Endothelial cell of umbilical vein (primary cell): ENCODE results near the gene NUDT15. TPM values are rescaled to one million over a fixed set of nuclear protein-coding genes. Genes with fewer than 3 reads are reported as not detected.

ENCODE experiments used
- BruUV-seq: library from RNA; stranded (reverse); fragments of 400-500 nt; replicated peaks from 2 replicates; lab custom pipeline; 2021; lab: Mats Ljungman, UMichigan
- CTCF ChIA-PET: fragments of 300-600, 350-600 bp; sonication (Branson Sonifier 250); formaldehyde crosslinking; loops from one replicate; lab custom pipeline; 2021; ENCODE audit warnings: antibody characterized with exemption, inconsistent platforms; lab: Charles Lee
- POLR2A ChIA-PET: fragments of 300-600, 350-600 bp; sonication (Branson Sonifier 250); formaldehyde crosslinking; loops from one replicate; lab custom pipeline; 2021; ENCODE audit warnings: antibody characterized with exemption, inconsistent platforms; lab: Charles Lee
- DNase-seq: peaks from one replicate; pipeline ENCODE4 v3.0.0-alpha.2; 2011; ENCODE audit warnings: low read depth, low spot score
- FAIRE-seq: peaks from 2 replicates; lab custom pipeline; 2011; peaks lifted over from hg19 to GRCh38; lab: Jason Lieb, UNC
- H2AFZ ChIP-seq: 2 replicates; pipeline ENCODE4 v1.6.0; 2012; ENCODE audit warnings: low read depth, low read length, control low read depth, inconsistent platforms
- H3K27ac ChIP-seq: 2 replicates; pipeline ENCODE4 v1.5.1; 2011; ENCODE audit warnings: low read depth, mild to moderate bottlenecking, control low read depth, low read length, moderate library complexity; ENCODE audit not compliant: insufficient read depth
- H3K27me3 ChIP-seq, 2 experiments: 2 replicates each; pipeline versions ENCODE4 v1.6.0 to v1.6.1; 2011; ENCODE audit warnings: low read length in 2 of 2, mixed read lengths in 1 of 2; ENCODE audit not compliant: control insufficient read depth in 2 of 2, insufficient read depth in 2 of 2
- H3K36me3 ChIP-seq, 2 experiments: 2 replicates in 1 of 2; 3 replicates in 1 of 2; pipeline ENCODE4 v1.5.1; 2011; ENCODE audit warnings: low read length in 2 of 2, mild to moderate bottlenecking in 1 of 2, moderate library complexity in 1 of 2; ENCODE audit not compliant: control insufficient read depth in 2 of 2, insufficient read depth in 2 of 2; ENCODE audit errors: extremely low read depth in 1 of 2
- H3K4me1 ChIP-seq: 3 replicates; pipeline ENCODE4 v1.5.1; 2011; ENCODE audit warnings: mild to moderate bottlenecking, low read length; ENCODE audit not compliant: control insufficient read depth, insufficient read depth; ENCODE audit errors: extremely low read depth
- H3K4me2 ChIP-seq: 2 replicates; pipeline ENCODE4 v1.6.1; 2011; ENCODE audit warnings: low read length, control low read depth, mixed read lengths; ENCODE audit not compliant: insufficient read depth
- H3K4me3 ChIP-seq, 3 experiments: fragments of 200-600 bp in 1 of 3; sonication (generic), shearing (Covaris generic) in 1 of 3; replicated peaks in 1 of 3; 2 replicates each; pipeline ENCODE4 v1.5.1; 2011 to 2016; ENCODE audit warnings: control low read depth in 3 of 3, low read length in 3 of 3, mild to moderate bottlenecking in 2 of 3, inconsistent platforms in 1 of 3, low read depth in 1 of 3, moderate library complexity in 1 of 3; ENCODE audit not compliant: insufficient read depth in 1 of 3
- H3K79me2 ChIP-seq: 2 replicates; pipeline ENCODE4 v1.6.0; 2012; ENCODE audit warnings: low read length, inconsistent platforms; ENCODE audit not compliant: control insufficient read depth, insufficient read depth
- H3K9ac ChIP-seq: replicated peaks from 2 replicates; pipeline ENCODE3; 2011; ENCODE audit warnings: low read length, control low read depth; ENCODE audit not compliant: insufficient read depth; ENCODE audit errors: extremely low read depth
- H3K9me1 ChIP-seq: replicated peaks from 3 replicates; pipeline ENCODE4 v1.6.0; 2011; ENCODE audit warnings: mild to moderate bottlenecking, low read length; ENCODE audit not compliant: control insufficient read depth, insufficient read depth; ENCODE audit errors: extremely low read depth
- H3K9me3 ChIP-seq: replicated peaks from 2 replicates; pipeline ENCODE4 v1.5.1; 2012; ENCODE audit warnings: low read length, inconsistent platforms; ENCODE audit not compliant: control insufficient read depth, insufficient read depth
- H4K20me1 ChIP-seq: replicated peaks from 2 replicates; pipeline ENCODE3; 2011; ENCODE audit warnings: mild to moderate bottlenecking, low read length; ENCODE audit not compliant: control insufficient read depth, insufficient read depth; ENCODE audit errors: extremely low read depth
- EZH2 ChIP-seq: IDR thresholded peaks from 2 replicates; pipeline ENCODE4 v1.6.1; 2012; ENCODE audit warnings: borderline replicate concordance, low read depth, mild to moderate bottlenecking, moderate library complexity, low read length, inconsistent platforms; ENCODE audit not compliant: severe bottlenecking
- FOS ChIP-seq: IDR thresholded peaks from 2 replicates; pipeline ENCODE4 v1.6.1; 2011; ENCODE audit warnings: mild to moderate bottlenecking, low read length, moderate library complexity, borderline replicate concordance; ENCODE audit not compliant: insufficient read depth
- GATA2 ChIP-seq: IDR thresholded peaks from 2 replicates; pipeline ENCODE4 v1.7.0; 2011; ENCODE audit warnings: low read depth, mild to moderate bottlenecking, moderate library complexity, mixed read lengths, low read length; ENCODE audit not compliant: insufficient read length, insufficient read depth
- JUN ChIP-seq: IDR thresholded peaks from 2 replicates; pipeline ENCODE4 v1.6.1; 2011; ENCODE audit warnings: borderline replicate concordance, low read depth; ENCODE audit not compliant: insufficient read length, insufficient read depth
- MYC ChIP-seq: IDR thresholded peaks from one replicate; pipeline ENCODE4 v1.6.1; 2011; ENCODE audit warnings: mild to moderate bottlenecking, low read depth, low read length
- POLR2A ChIP-seq: IDR thresholded peaks from 2 replicates; pipeline ENCODE4 v1.6.1; 2012; ENCODE audit warnings: low read depth, mild to moderate bottlenecking, control low read depth, low read length
- POLR2AphosphoS5 ChIP-seq: IDR thresholded peaks from 2 replicates; pipeline ENCODE4 v1.6.1; 2012; ENCODE audit warnings: low read depth, mild to moderate bottlenecking, control low read depth, low read length, moderate library complexity; ENCODE audit not compliant: insufficient read depth
- dilution Hi-C: fragments of 300-500 bp; cut with MboI; formaldehyde crosslinking; loops from one replicate; pipeline ENCODE4 v1.15.0; 2019; ENCODE audit warnings: low sequenced_read_pairs; ENCODE audit not compliant: extremely low pct_ligation_motif_present
- intact Hi-C: fragments of 100-400 bp; cut with micrococcal nuclease; formaldehyde crosslinking; loops from one replicate; pipeline ENCODE4 v1.10.0; 2022
- polyA plus RNA-seq, 4 experiments: library from polyadenylated mRNA; depleted of rRNA in 3 of 4; stranded (reverse) in 3 of 4; unstranded in 1 of 4; fragments of >200 nt; gene quantifications; 2 replicates each; pipeline versions ENCODE4 v1.2.1 to v1.2.3, GENCODE V29; 2011 to 2012; ENCODE audit warnings: missing spikeins in 1 of 4
- total RNA-seq: library from RNA; stranded (reverse); gene quantifications from 2 replicates; pipeline ENCODE4 v1.2.3, GENCODE V29; 2021
- TF ChIP-seq, protein P1 (sequence below): IDR thresholded peaks from 2 replicates; pipeline ENCODE4 v1.6.1; 2011; ENCODE audit not compliant: insufficient read depth, insufficient read length
- TF ChIP-seq, protein P2 (sequence below), 2 donors: IDR thresholded peaks; 1 replicate in 1 of 2; 2 replicates in 1 of 2; pipeline ENCODE4 v1.5.1; 2011; ENCODE audit warnings: low read length in 2 of 2, mild to moderate bottlenecking in 2 of 2, moderate library complexity in 2 of 2, control low read depth in 1 of 2, inconsistent platforms in 1 of 2, low read depth in 1 of 2; ENCODE audit not compliant: insufficient read depth in 1 of 2; ENCODE audit errors: extremely low read depth in 1 of 2

Gene NUDT15
- total and polyA plus RNA-seq, 2 donors (not counting 3 experiments of a cell fraction or from before 2014, with no cell fraction given) = 13.3 to 21.6 TPM

- no peak overlapping the region for H3K4me3 ChIP-seq
- ChIA-PET CTCF (interaction anchor here (1.5 kb wide), 1 partner anchor 22 kb away, joined by 3 read pairs; the partner anchor contains the start of gene MED4), POLR2A (no interaction called here)
- H3K9me1 ChIP-seq = no peaks in the 10 kb centered on the region
- H3K4me2 ChIP-seq = no peak overlapping the region
- intact Hi-C loops = no loop called here
- no peaks in the 10 kb centered on the region for H3K27me3 ChIP-seq
- H3K9ac ChIP-seq = no peak overlapping the region
- no peaks in the 10 kb centered on the region for H3K79me2 ChIP-seq
- no peaks in the 10 kb centered on the region for H4K20me1 ChIP-seq
- dilution Hi-C loops = no loop called here
- H3K9me3 ChIP-seq = peaks cover 5% of the 10 kb centered on the region
- TF ChIP-seq EZH2 = no peak
- no TSS peak for BruUV-seq
- H3K27ac ChIP-seq = no peak overlapping the region
- no peaks in the 10 kb centered on the region for H3K4me1 ChIP-seq
- H2AFZ ChIP-seq = no peak overlapping the region
- FAIRE-seq (no peak), DNase-seq (no peak)
- peaks cover 18 to 19% of the 10 kb centered on the region in 2 experiments for H3K36me3 ChIP-seq
Measured at GRCh38 chr13:48072787-48073186, 35.3 kb downstream of the NUDT15 start.

- Histone ChIP-seq H2AFZ (no peak overlapping the region), H3K4me2 (no peak overlapping the region), H3K79me2 (no peaks in the 10 kb centered on the region), H3K27me3 (no peaks in the 10 kb centered on the region), H4K20me1 (no peaks in the 10 kb centered on the region), H3K36me3 (peaks cover 20 to 26% of the 10 kb centered on the region in 2 experiments), H3K9ac (no peak overlapping the region), H3K9me1 (no peaks in the 10 kb centered on the region), H3K4me1 (no peaks in the 10 kb centered on the region), H3K4me3 (no peak overlapping the region), H3K27ac (no peak overlapping the region), H3K9me3 (peaks cover 4% of the 10 kb centered on the region)
- CTCF ChIA-PET = interaction anchor here (1.5 kb wide), 1 partner anchor 21 kb away, joined by 3 read pairs; the partner anchor contains the start of gene MED4
- DNase-seq (peak; percentile 53), FAIRE-seq (peak; percentile 44)
- POLR2A ChIA-PET = no interaction called here
- TF ChIP-seq MYC = no peak
- no peak for TF ChIP-seq FOS
- no peak for TF ChIP-seq POLR2AphosphoS5
- TF ChIP-seq, protein P1, sequence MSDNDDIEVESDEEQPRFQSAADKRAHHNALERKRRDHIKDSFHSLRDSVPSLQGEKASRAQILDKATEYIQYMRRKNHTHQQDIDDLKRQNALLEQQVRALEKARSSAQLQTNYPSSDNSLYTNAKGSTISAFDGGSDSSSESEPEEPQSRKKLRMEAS = no peak
- TF ChIP-seq EZH2 = no peak
- no peak for TF ChIP-seq POLR2A
- TF ChIP-seq, protein P2, sequence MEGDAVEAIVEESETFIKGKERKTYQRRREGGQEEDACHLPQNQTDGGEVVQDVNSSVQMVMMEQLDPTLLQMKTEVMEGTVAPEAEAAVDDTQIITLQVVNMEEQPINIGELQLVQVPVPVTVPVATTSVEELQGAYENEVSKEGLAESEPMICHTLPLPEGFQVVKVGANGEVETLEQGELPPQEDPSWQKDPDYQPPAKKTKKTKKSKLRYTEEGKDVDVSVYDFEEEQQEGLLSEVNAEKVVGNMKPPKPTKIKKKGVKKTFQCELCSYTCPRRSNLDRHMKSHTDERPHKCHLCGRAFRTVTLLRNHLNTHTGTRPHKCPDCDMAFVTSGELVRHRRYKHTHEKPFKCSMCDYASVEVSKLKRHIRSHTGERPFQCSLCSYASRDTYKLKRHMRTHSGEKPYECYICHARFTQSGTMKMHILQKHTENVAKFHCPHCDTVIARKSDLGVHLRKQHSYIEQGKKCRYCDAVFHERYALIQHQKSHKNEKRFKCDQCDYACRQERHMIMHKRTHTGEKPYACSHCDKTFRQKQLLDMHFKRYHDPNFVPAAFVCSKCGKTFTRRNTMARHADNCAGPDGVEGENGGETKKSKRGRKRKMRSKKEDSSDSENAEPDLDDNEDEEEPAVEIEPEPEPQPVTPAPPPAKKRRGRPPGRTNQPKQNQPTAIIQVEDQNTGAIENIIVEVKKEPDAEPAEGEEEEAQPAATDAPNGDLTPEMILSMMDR (IDR thresholded peaks at IDR 0.05; ENCODE audit: extremely low read depth in 1 of 2, insufficient read depth in 1 of 2, low read depth in 1 of 2, low read length in 2 of 2) = no peak
- TF ChIP-seq GATA2 = no peak
- TF ChIP-seq JUN = no peak
- intact Hi-C loops = no loop called here
- BruUV-seq = no TSS peak
- dilution Hi-C loops = no loop called here
Measured at GRCh38 chr13:48074006-48074405, 36.5 kb downstream of the NUDT15 start.
